ENCODE results near the gene ANKK1. TPM values are rescaled to one million over a fixed set of nuclear protein-coding genes. Genes with fewer than 3 reads are reported as not detected.

ANKK1 gene
- total RNA-seq, 4 donors from 2014 or later = 0.64 to 9.7 TPM; not detected in 2

DNA sequence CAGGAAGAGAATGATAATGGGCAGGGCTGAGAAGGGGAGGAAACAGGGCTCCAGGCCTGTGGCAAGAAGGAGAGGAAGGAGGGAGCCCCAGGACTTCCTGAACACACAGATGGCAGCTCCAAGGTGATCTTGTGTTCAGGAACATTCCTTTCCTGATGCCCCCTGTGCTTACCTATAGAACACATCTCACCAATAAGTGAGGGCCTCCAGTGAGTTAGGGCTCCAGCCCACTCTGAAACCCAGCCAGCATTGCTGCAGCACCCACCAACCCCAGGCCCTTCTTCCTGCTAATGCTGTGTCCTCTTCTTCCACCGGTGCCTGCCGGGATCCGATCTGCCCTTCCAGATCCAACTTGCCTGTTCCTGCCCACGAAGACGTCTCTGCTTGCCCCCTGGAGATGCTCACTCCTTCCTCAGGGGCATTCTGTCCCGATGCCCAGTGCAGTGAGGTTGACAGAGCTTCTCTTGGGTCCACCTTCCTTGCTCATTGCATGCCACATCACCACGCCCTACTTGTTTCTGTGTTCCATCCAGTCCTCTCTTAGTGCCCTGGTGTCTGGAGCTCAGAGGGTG lies 17.4 kb downstream of the ANKK1 start:
- Histone ChIP-seq H3K27me3 (no peaks in the 10 kb centered on the region), H3K9me3 (no peaks in the 10 kb centered on the region), H3K4me3 (no peak overlapping the region), H3K27ac (no peak overlapping the region), H3K4me1 (no peaks in the 10 kb centered on the region), H3K36me3 (no peaks in the 10 kb centered on the region)
- WGBS, 2 donors (ENCODE audit: low coverage in 1 of 2) = 89% methylated on average over 7 of the region's 7 CpGs; no CpG with 5 or more reads in 1 of the 2 donors
- TF ChIP-seq EP300 (IDR thresholded peaks at IDR 0.05; ENCODE audit: low read depth) (no peak), POLR2A (IDR thresholded peaks at IDR 0.05) (no peak), POLR2AphosphoS5 (IDR thresholded peaks at IDR 0.05) (no peak)
- TF ChIP-seq, protein P1, sequence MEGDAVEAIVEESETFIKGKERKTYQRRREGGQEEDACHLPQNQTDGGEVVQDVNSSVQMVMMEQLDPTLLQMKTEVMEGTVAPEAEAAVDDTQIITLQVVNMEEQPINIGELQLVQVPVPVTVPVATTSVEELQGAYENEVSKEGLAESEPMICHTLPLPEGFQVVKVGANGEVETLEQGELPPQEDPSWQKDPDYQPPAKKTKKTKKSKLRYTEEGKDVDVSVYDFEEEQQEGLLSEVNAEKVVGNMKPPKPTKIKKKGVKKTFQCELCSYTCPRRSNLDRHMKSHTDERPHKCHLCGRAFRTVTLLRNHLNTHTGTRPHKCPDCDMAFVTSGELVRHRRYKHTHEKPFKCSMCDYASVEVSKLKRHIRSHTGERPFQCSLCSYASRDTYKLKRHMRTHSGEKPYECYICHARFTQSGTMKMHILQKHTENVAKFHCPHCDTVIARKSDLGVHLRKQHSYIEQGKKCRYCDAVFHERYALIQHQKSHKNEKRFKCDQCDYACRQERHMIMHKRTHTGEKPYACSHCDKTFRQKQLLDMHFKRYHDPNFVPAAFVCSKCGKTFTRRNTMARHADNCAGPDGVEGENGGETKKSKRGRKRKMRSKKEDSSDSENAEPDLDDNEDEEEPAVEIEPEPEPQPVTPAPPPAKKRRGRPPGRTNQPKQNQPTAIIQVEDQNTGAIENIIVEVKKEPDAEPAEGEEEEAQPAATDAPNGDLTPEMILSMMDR (IDR thresholded peaks at IDR 0.05) = no peak
- intact Hi-C loops (cut with DNase I; ENCODE audit: low total_unique reads) (no loop called here), in situ Hi-C loops (cut with MboI; ENCODE audit: low pct_ligation_motif_present in 1 of 4, low pct_unique_long_range_greater_than_20kb in 1 of 4, low sequenced_read_pairs in 3 of 4) (no loop called here)
- no peak for DNase-seq

DNA sequence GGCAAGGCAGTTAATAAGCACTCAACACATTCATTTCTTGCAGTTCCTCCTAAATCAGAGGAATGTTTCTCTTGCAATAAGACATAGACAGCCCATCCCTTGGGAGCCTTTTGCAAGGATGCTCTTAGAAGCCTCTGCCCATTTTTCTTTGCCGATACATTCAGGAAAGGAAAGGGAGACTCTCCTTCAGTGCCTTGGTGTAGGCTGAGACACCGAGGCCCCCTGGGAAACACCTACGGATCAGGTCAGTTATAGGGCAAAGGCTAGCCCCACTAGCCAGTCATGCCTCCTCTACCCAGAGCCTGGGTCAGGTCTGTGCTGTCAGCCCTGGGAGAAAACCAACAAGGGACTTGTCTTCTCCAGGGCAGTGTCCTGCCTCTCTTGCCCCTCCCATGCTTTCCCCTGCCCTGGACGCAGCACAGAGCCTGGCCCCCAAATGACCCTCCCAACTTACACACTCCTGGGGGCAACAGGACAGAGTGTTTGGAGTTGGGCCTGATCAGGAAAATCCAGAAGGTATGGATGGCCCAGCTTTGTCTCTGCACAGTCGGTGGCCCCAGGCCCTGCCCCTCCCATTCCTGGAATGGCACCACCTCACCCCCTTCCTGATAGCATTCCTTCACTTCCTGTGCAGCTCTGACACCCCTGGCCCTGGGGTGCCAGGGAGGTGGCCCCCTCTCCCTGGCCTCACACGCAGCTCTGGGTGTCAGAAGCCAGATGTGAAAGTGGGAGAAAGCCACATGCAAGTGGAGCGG lies 18.3 kb downstream of the ANKK1 start:
- TF ChIP-seq POLR2A (IDR thresholded peaks at IDR 0.05) (no peak), POLR2AphosphoS5 (IDR thresholded peaks at IDR 0.05) (no peak), EP300 (IDR thresholded peaks at IDR 0.05; ENCODE audit: low read depth) (no peak)
- TF ChIP-seq, protein P1 (IDR thresholded peaks at IDR 0.05) = no peak
- in situ Hi-C loops (cut with MboI; ENCODE audit: low pct_ligation_motif_present in 1 of 4, low pct_unique_long_range_greater_than_20kb in 1 of 4, low sequenced_read_pairs in 3 of 4) = no loop called here
- Histone ChIP-seq H3K4me1 (no peaks in the 10 kb centered on the region), H3K27ac (no peak overlapping the region), H3K9me3 (no peaks in the 10 kb centered on the region), H3K4me3 (no peak overlapping the region), H3K27me3 (no peaks in the 10 kb centered on the region), H3K36me3 (no peaks in the 10 kb centered on the region)
- intact Hi-C loops (cut with DNase I; ENCODE audit: low total_unique reads) = no loop called here
- 72% methylated on average over 7 of the region's 7 CpGs; no CpG with 5 or more reads in 1 of the 2 donors for WGBS, 2 donors (ENCODE audit: low coverage in 1 of 2)
- no peak for DNase-seq

DNA sequence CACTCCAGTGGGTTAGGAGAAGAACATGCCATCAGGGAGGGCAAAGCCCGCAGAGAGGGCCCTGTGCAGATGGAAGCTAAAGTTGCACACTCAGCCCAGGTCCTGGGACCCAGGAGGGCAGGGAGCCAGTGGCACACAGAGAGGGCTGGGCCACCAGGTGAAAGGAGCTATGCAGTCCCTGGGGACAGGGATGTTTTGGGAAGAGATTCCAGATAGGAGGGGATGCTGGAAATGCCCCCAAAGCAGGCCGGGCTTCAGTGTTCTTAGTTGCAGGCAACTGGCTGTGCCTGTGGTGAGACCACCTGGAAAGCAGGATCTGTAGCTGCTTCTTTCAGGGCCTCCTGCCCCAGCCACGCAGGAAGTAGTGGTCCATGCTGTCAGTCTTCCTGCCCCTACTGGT lies 19.6 kb downstream of the ANKK1 start:
- H3K27me3 ChIP-seq = no peaks in the 10 kb centered on the region
- no peaks in the 10 kb centered on the region for H3K9me3 ChIP-seq
- TF ChIP-seq POLR2AphosphoS5 (IDR thresholded peaks at IDR 0.05) = no peak
- TF ChIP-seq, protein P1 (IDR thresholded peaks at IDR 0.05) = no peak
- TF ChIP-seq EP300 (IDR thresholded peaks at IDR 0.05; ENCODE audit: low read depth) = no peak
- TF ChIP-seq POLR2A (IDR thresholded peaks at IDR 0.05) = no peak
- H3K36me3 ChIP-seq = no peaks in the 10 kb centered on the region
- intact Hi-C loops (cut with DNase I; ENCODE audit: low total_unique reads) = no loop called here
- no peak for DNase-seq
- WGBS, 2 donors (ENCODE audit: low coverage in 1 of 2) = 85 to 100% methylated on average over 1 to 3 of the region's 3 CpGs
- H3K4me1 ChIP-seq = no peaks in the 10 kb centered on the region
- in situ Hi-C loops (cut with MboI; ENCODE audit: low pct_ligation_motif_present in 1 of 4, low pct_unique_long_range_greater_than_20kb in 1 of 4, low sequenced_read_pairs in 3 of 4) = no loop called here
- H3K27ac ChIP-seq = no peak overlapping the region
- H3K4me3 ChIP-seq = no peak overlapping the region

DNA sequence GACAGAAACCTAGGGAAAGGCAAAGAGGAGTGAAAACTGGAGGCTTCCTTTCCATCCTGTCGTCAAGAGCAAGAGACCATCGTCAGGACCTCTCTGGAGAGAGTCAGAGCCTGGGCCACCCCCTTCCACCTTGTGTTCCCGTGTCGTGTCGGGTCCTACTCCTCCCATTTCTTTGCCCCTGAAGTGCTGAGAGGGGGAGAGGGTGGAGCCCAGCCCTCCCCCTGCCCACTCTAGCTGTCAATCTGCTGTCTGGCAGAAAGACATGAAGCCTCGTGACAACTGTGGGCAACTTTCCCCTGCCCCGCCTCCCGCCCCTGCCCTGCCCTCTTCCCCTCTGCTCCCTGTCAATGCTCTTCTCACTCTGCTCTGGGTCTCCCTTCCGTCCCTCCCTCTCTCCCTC lies 20.6 kb downstream of the ANKK1 start:
- no peak overlapping the region for H3K4me3 ChIP-seq
- no peaks in the 10 kb centered on the region for H3K9me3 ChIP-seq
- DNase-seq = no peak
- TF ChIP-seq POLR2AphosphoS5 (IDR thresholded peaks at IDR 0.05) (no peak), EP300 (IDR thresholded peaks at IDR 0.05; ENCODE audit: low read depth) (no peak), POLR2A (IDR thresholded peaks at IDR 0.05) (no peak)
- TF ChIP-seq, protein P1 (IDR thresholded peaks at IDR 0.05) = no peak
- intact Hi-C loops (cut with DNase I; ENCODE audit: low total_unique reads) = no loop called here
- no peaks in the 10 kb centered on the region for H3K27me3 ChIP-seq
- H3K4me1 ChIP-seq = no peaks in the 10 kb centered on the region
- no peaks in the 10 kb centered on the region for H3K36me3 ChIP-seq
- in situ Hi-C loops (cut with MboI; ENCODE audit: low pct_ligation_motif_present in 1 of 4, low pct_unique_long_range_greater_than_20kb in 1 of 4, low sequenced_read_pairs in 3 of 4) = no loop called here
- H3K27ac ChIP-seq = no peak overlapping the region
- WGBS, 2 donors (ENCODE audit: low coverage in 1 of 2) = 29 to 66% methylated on average over 1 to 9 of the region's 9 CpGs

Data from transverse colon (tissue), 4 donors.